HUES64 (cell line): ENCODE data around the gene ACCS.
A peak's percentile ranks its signal among the peaks of the same experiment; 100 is the strongest.

Source experiments
- H3K27ac ChIP-seq: 2 replicates; pipeline ENCODE4 v1.7.0; 2013; ENCODE audit warnings: low read depth, low read length, inconsistent platforms
- H3K27me3 ChIP-seq: 2 replicates; pipeline ENCODE4 v1.6.1; 2013; ENCODE audit warnings: mild to moderate bottlenecking, low read length; ENCODE audit not compliant: insufficient read depth
- H3K36me3 ChIP-seq: 2 replicates; pipeline ENCODE4 v1.6.1; 2013; ENCODE audit warnings: mild to moderate bottlenecking, low read length; ENCODE audit not compliant: insufficient read depth
- H3K4me1 ChIP-seq: 2 replicates; pipeline ENCODE4 v1.6.1; 2013; ENCODE audit warnings: mild to moderate bottlenecking, low read length, moderate library complexity; ENCODE audit not compliant: insufficient read depth
- H3K4me3 ChIP-seq: 2 replicates; pipeline ENCODE4 v1.5.1; 2013; ENCODE audit warnings: mild to moderate bottlenecking, low read length, moderate library complexity
- H3K9ac ChIP-seq: 2 replicates; pipeline ENCODE4 v1.6.1; 2013; ENCODE audit warnings: mild to moderate bottlenecking, low read depth, low read length
- H3K9me3 ChIP-seq: 2 replicates; pipeline ENCODE4 v1.6.1; 2013; ENCODE audit warnings: low read depth, low read length; ENCODE audit not compliant: insufficient read depth
- WGBS: fragments of 150-250, 120-280 bp; methylation state at CpG from one replicate; pipeline ENCODE4 v1.1.7; 2013; ENCODE audit warnings: missing lambda C conversion rate; 5-methylcytosine and 5-hydroxymethylcytosine counted together

ACCS gene

DNA sequence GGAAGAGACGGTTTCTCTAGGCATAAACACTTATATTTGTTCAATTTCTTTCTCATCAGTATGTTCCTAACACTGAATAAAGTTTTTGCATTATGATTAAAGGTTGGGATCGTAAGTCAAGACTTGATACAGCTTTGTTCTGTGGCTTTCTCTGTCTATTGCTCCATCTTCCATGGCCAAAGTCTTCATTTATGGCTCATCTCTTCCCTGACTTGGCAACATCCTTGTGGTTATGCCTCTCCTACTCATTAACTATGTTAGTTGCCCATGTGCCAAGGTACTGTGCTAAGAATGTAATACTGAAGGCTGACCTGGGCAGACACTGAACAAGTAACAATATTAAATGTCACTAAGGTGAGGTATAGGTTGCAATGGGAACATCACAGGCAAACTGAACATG is 19.9 kb upstream of the ACCS start:
- Histone ChIP-seq H3K27me3 (peaks cover 6% of the 10 kb centered on the region), H3K36me3 (no peaks in the 10 kb centered on the region), H3K4me3 (no peak overlapping the region), H3K27ac (no peak overlapping the region), H3K4me1 (no peaks in the 10 kb centered on the region), H3K9me3 (no peaks in the 10 kb centered on the region; the same call in 1 of the 2 replicates), H3K9ac (no peak overlapping the region)
- 96% methylated on average over 2 of the region's 2 CpGs for WGBS

DNA sequence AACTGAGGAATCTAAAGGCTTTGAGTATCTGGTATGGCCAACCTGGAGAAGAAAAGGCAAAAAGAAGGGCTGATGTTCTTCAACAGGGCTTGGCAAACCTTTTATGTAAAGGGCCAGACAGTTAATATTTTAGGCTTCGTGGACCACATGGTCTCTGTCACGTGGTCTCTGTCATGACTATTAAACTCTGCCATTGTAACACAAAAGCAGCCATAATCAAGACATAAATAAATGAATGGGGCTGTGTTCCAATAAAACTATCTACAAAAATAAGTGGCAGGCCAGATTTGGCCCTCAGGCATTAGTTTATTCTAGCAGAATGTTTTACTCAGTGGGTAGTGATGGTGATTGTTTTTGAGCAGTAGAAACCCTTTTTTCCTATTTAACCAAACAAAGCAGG is 18.8 kb upstream of the ACCS start:
- no peaks in the 10 kb centered on the region for H3K9me3 ChIP-seq
- no peaks in the 10 kb centered on the region for H3K36me3 ChIP-seq
- no peaks in the 10 kb centered on the region for H3K4me1 ChIP-seq
- H3K4me3 ChIP-seq = no peak overlapping the region
- WGBS = 78% methylated on average over 2 of the region's 2 CpGs
- no peak overlapping the region for H3K27ac ChIP-seq
- H3K27me3 ChIP-seq = peaks cover 6% of the 10 kb centered on the region
- H3K9ac ChIP-seq = no peak overlapping the region

DNA sequence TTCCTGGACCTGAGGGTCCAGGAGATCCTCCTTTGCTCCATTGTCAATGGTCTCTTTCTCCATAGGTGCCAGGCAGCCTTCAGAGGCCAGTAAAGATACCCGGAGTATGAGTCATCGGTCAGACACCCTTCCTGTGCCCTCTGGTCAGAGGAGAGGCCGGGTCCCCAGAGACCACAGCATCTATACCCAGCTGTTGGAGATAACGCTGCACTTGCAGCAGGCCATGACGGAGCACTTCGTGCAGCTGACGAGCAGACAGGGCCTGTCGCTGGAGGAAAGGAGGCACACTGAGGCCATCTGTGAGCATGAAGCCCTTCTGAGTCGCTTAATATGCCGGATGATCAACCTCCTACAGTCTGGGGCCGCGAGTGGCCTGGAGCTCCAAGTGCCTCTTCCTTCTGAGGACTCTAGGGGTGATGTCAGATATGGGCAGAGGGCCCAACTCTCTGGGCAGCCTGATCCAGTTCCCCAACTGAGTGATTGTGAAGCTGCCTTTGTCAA is 18.1 kb upstream of the ACCS start, which contains the start of gene ACCSL:
ACCSL (plus strand) TSS at position 51 of the 501 bp plus-strand sequence; CDS start at position 107, 56 bp downstream.
- H3K9ac ChIP-seq = no peak within 1 kb of the TSS
- no peaks in the 10 kb centered on the region for H3K36me3 ChIP-seq
- H3K27me3 ChIP-seq = peaks cover 6% of the 10 kb centered on the region
- no peak within 1 kb of the TSS for H3K27ac ChIP-seq
- no peaks in the 10 kb centered on the region for H3K4me1 ChIP-seq
- no peaks in the 10 kb centered on the region for H3K9me3 ChIP-seq
- H3K4me3 ChIP-seq = no peak within 1 kb of the TSS
- 93% methylated on average over 12 of the region's 12 CpGs for WGBS

DNA sequence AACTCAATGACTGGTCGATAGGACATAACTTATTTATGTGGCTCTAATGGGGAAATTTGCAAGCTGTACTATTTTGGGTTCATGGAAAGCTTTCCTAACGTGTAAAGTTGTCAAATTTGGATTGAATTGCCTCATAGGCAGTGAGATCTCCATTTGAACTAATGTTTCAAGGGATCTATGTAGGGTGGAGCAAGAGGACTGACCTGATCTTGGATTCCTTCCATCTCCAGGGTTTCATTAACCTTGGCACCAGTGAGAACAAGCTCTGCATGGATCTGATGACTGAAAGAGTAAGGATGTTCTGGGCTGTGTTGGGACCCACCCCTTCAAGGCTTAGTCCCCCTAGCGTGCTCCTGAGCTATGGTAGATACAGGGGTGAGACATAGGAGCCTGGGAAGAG is 16.2 kb upstream of the ACCS start:
- Histone ChIP-seq H3K27me3 (peaks cover 2% of the 10 kb centered on the region; the same call in 1 of the 2 replicates), H3K4me1 (no peaks in the 10 kb centered on the region), H3K4me3 (no peak overlapping the region), H3K9ac (no peak overlapping the region), H3K36me3 (no peaks in the 10 kb centered on the region), H3K27ac (no peak overlapping the region), H3K9me3 (no peaks in the 10 kb centered on the region)
- WGBS = 85% methylated on average over 3 of the region's 3 CpGs

DNA sequence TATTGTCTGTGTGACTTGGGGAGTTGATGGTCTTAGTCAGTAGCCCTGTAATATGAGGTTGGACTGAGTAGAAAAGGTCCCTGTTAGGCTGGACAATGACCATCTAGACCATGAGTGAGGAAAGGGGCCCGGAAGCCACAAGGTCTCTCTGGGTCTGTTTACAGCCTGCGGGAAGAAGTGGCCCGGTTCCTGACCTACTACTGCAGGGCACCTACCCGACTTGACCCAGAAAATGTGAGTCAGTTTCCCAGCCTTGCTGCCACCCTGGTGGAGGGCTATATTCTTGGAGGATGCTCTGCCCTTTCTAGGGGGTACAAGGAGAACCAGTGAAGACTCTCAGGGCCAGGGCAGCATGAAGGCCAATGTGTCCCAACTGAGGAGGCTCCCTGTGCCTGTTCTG is 14.9 kb upstream of the ACCS start:
- H3K9me3 ChIP-seq = no peaks in the 10 kb centered on the region
- WGBS = 89% methylated on average over 4 of the region's 4 CpGs

GRCh38 chr11:44057340-44057739 is 8.7 kb upstream of the ACCS start:
- WGBS = 96% methylated on average over 6 of the region's 6 CpGs
- Histone ChIP-seq H3K4me1 (no peaks in the 10 kb centered on the region), H3K36me3 (no peaks in the 10 kb centered on the region), H3K9me3 (no peaks in the 10 kb centered on the region), H3K27me3 (no peaks in the 10 kb centered on the region), H3K4me3 (no peak overlapping the region), H3K27ac (no peak overlapping the region), H3K9ac (no peak overlapping the region)

More for the DNA sequence above, 14.9 kb upstream of the ACCS start:
- Histone ChIP-seq H3K27ac (no peak overlapping the region), H3K4me1 (no peaks in the 10 kb centered on the region), H3K27me3 (peaks cover 2% of the 10 kb centered on the region; the same call in 1 of the 2 replicates), H3K4me3 (no peak overlapping the region), H3K9ac (no peak overlapping the region), H3K36me3 (no peaks in the 10 kb centered on the region)

DNA sequence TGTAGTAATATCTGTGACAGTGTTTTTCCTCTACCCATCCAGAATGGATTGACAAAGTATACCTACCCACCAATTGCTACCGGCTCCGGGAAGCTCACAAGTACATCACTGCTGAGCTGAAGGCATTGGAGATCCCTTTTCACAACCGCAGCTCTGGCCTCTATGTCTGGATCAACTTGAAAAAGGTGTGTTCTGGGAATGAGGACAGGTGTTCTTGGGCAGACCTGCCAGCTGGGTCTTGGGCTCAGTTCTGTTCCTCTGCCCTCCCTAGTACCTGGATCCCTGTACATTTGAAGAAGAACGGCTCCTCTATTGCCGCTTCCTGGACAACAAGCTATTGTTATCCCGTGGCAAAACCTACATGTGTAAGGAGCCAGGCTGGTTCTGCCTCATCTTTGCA is 7.8 kb upstream of the ACCS start:
- Histone ChIP-seq H3K27me3 (no peaks in the 10 kb centered on the region), H3K9ac (no peak overlapping the region), H3K27ac (no peak overlapping the region), H3K36me3 (no peaks in the 10 kb centered on the region), H3K9me3 (no peaks in the 10 kb centered on the region), H3K4me1 (0 out of 2 replicates have a peak, but pooled peaks cover 4% of the 10 kb centered on the region), H3K4me3 (no peak overlapping the region)
- 94% methylated on average over 6 of the region's 6 CpGs for WGBS

- Histone ChIP-seq H3K36me3 (no peaks in the 10 kb centered on the region), H3K9me3 (no peaks in the 10 kb centered on the region), H3K9ac (peak overlapping the region; percentile 76), H3K27me3 (peaks cover 12% of the 10 kb centered on the region), H3K4me3 (peak overlapping the region; percentile 62), H3K4me1 (peaks cover 22% of the 10 kb centered on the region; the same call in 1 of the 2 replicates), H3K27ac (peak overlapping the region; percentile 88)
- WGBS = 39% methylated on average over 3 of the region's 4 CpGs
These were observed 859 bp upstream of the ACCS start for GRCh38 chr11:44065161-44065661.

DNA sequence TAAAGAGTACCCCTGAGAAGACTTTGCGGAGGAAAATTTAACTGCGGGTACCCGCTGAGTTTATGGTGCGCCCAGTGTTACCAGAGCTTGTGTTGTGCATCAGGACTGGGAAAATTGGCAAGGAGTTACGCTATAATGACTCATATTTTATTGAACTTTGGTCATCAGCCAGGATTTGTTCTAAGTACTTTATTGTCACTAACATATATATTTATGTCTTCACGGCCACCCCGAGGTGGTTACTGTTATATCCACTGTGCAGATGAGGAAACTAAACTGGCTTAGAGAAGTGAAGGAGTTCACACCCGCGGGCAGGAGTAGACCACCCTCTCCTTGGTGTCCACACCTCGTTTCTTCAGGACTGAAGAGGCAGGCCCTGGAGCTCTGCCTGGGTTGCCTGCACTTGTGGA is 667 bp downstream of the ACCS start:
- Histone ChIP-seq H3K27ac (peak overlapping the region; percentile 88), H3K27me3 (peaks cover 12% of the 10 kb centered on the region), H3K9me3 (no peaks in the 10 kb centered on the region), H3K4me1 (peaks cover 22% of the 10 kb centered on the region; the same call in 1 of the 2 replicates), H3K36me3 (no peaks in the 10 kb centered on the region), H3K9ac (peak overlapping the region; percentile 76), H3K4me3 (peak overlapping the region; percentile 62)
- WGBS = 70% methylated on average over 10 of the region's 10 CpGs

DNA sequence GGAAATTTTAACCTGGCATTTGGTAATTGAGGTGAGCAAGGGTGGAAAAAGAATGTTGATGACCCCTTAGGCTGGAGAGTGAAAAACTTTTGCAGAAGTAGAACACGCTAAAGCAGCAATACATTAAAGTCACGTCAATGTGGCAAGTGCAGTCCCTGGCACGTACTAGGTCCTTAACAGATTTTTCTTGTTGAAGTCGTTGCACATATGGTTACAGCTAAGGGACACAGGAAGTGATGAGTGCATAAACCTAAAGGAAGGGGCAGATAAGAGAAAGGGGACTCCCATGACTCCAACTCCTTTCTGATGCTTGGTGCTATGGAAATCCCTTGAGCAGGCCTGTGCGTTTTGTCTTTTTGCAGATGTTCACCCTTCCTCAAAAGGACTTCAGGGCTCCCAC is 1.2 kb downstream of the ACCS start:
- no peak overlapping the region for H3K27ac ChIP-seq

GRCh38 chr11:44068180-44068579 is 2.1 kb downstream of the ACCS start:
- WGBS = 92% methylated on average over 2 of the region's 2 CpGs

More for the DNA sequence above, 1.2 kb downstream of the ACCS start:
- 88% methylated on average over 5 of the region's 5 CpGs for WGBS
- peaks cover 22% of the 10 kb centered on the region; the same call in 1 of the 2 replicates for H3K4me1 ChIP-seq
- H3K27me3 ChIP-seq = peaks cover 12% of the 10 kb centered on the region
- no peaks in the 10 kb centered on the region for H3K9me3 ChIP-seq
- H3K4me3 ChIP-seq = peak overlapping the region; percentile 62; the same call in 1 of the 2 replicates
- H3K9ac ChIP-seq = no peak overlapping the region
- H3K36me3 ChIP-seq = no peaks in the 10 kb centered on the region

More at GRCh38 chr11:44068180-44068579, 2.1 kb downstream of the ACCS start:
- H3K4me3 ChIP-seq = no peak overlapping the region
- peaks cover 18% of the 10 kb centered on the region; the same call in 1 of the 2 replicates for H3K4me1 ChIP-seq
- no peak overlapping the region for H3K9ac ChIP-seq
- no peak overlapping the region for H3K27ac ChIP-seq
- H3K27me3 ChIP-seq = peaks cover 12% of the 10 kb centered on the region
- no peaks in the 10 kb centered on the region for H3K9me3 ChIP-seq
- no peaks in the 10 kb centered on the region for H3K36me3 ChIP-seq
